Loucy (cell line): ENCODE results near the gene AGAP1.

Experiments
- H2AFZ ChIP-seq: fragments of 200-600 bp; sonication (generic); 2 replicates; pipeline ENCODE4 v1.6.0; 2016; ENCODE audit warnings: antibody characterized with exemption, mild to moderate bottlenecking, low read length, moderate library complexity
- H3F3A ChIP-seq: fragments of 200-600 bp; 2 replicates; pipeline ENCODE4 v1.6.0; 2016; ENCODE audit warnings: antibody characterized with exemption, low read depth, mild to moderate bottlenecking
- H3K27me3 ChIP-seq: fragments of 200-600 bp; sonication (generic); 2 replicates; pipeline ENCODE4 v1.6.1; 2014; ENCODE audit warnings: low read length, mild to moderate bottlenecking; ENCODE audit not compliant: insufficient read depth, poor library complexity, severe bottlenecking
- H3K36me3 ChIP-seq: fragments of 200-600 bp; sonication (generic); 2 replicates; pipeline ENCODE4 v1.6.1; 2016; ENCODE audit warnings: low read length; ENCODE audit not compliant: insufficient read depth
- H3K4me1 ChIP-seq: fragments of 200-600 bp; sonication (generic); 2 replicates; pipeline ENCODE4 v1.5.1; 2014; ENCODE audit warnings: low read length, mild to moderate bottlenecking; ENCODE audit not compliant: insufficient read depth, poor library complexity, severe bottlenecking
- H3K4me2 ChIP-seq: fragments of 200-600 bp; sonication (generic); 2 replicates; pipeline ENCODE4 v1.6.0; 2014; ENCODE audit warnings: antibody characterized with exemption, low read length, low read depth, mild to moderate bottlenecking; ENCODE audit not compliant: poor library complexity, severe bottlenecking
- H3K4me3 ChIP-seq: fragments of 200-600 bp; sonication (generic); 2 replicates; pipeline ENCODE4 v1.5.1; 2014; ENCODE audit warnings: low read length, mild to moderate bottlenecking, mixed read lengths; ENCODE audit not compliant: poor library complexity, severe bottlenecking
- H3K79me2 ChIP-seq: fragments of 200-600 bp; sonication (generic); 2 replicates; pipeline ENCODE4 v1.6.1; 2014; ENCODE audit warnings: low read length; ENCODE audit not compliant: insufficient read depth
- H3K9ac ChIP-seq: fragments of 200-600 bp; sonication (generic); 2 replicates; pipeline ENCODE4 v1.6.0; 2014; ENCODE audit warnings: mild to moderate bottlenecking, low read depth, low read length, moderate library complexity; ENCODE audit not compliant: poor library complexity, severe bottlenecking
- H3K9me2 ChIP-seq: fragments of 200-600 bp; sonication (generic); replicated peaks from 2 replicates; pipeline ENCODE4 v1.6.1; 2016; ENCODE audit warnings: low read depth, low read length, mixed read lengths
- H3K9me3 ChIP-seq: fragments of 200-600 bp; sonication (generic); 2 replicates; pipeline ENCODE4 v1.6.1; 2014; ENCODE audit warnings: mild to moderate bottlenecking, antibody characterized with exemption, low read length, low read depth; ENCODE audit not compliant: insufficient read depth
- H4K20me1 ChIP-seq: fragments of 200-600 bp; sonication (generic); 2 replicates; pipeline ENCODE4 v1.6.0; 2014; ENCODE audit warnings: antibody characterized with exemption, low read length, mild to moderate bottlenecking; ENCODE audit not compliant: insufficient read depth, poor library complexity, severe bottlenecking
- EZH2phosphoT487 ChIP-seq: fragments of 200-600 bp; IDR thresholded peaks from 2 replicates; pipeline ENCODE4 v1.6.1; 2018; ENCODE audit warnings: antibody characterized with exemption, mild to moderate bottlenecking, moderate library complexity, borderline replicate concordance
- TF ChIP-seq, protein P1 (sequence below): fragments of 200-600 bp; sonication (generic); conservative IDR thresholded peaks from 2 replicates; pipeline ENCODE4 v1.5.1; 2014; ENCODE audit warnings: mild to moderate bottlenecking, antibody characterized with exemption, low read length

AGAP1 gene

DNA sequence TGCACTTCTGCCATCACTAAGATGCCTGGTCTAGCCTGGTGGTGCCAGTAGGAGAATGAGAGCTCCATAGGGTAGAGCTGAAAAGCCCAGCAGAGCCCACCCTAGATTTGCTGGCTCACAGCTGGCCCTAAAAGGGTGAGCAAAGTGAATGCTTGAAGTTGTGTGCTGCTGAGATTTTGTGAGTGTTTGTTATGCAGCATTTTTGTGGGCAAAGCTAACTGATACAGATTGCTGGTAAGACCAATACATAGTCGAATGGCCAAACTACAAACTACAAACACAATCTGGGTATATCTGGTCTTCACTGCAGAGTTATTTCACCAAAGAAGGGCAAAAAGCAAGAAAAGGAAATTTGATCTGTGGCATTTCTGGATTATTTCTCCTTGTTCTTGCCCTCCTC is 7.1 kb upstream of the AGAP1 start:
- H3K36me3 ChIP-seq = no peaks in the 10 kb centered on the region
- no peaks in the 10 kb centered on the region for H3K79me2 ChIP-seq
- TF ChIP-seq, protein P1, sequence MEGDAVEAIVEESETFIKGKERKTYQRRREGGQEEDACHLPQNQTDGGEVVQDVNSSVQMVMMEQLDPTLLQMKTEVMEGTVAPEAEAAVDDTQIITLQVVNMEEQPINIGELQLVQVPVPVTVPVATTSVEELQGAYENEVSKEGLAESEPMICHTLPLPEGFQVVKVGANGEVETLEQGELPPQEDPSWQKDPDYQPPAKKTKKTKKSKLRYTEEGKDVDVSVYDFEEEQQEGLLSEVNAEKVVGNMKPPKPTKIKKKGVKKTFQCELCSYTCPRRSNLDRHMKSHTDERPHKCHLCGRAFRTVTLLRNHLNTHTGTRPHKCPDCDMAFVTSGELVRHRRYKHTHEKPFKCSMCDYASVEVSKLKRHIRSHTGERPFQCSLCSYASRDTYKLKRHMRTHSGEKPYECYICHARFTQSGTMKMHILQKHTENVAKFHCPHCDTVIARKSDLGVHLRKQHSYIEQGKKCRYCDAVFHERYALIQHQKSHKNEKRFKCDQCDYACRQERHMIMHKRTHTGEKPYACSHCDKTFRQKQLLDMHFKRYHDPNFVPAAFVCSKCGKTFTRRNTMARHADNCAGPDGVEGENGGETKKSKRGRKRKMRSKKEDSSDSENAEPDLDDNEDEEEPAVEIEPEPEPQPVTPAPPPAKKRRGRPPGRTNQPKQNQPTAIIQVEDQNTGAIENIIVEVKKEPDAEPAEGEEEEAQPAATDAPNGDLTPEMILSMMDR = no peak
- no peak for TF ChIP-seq EZH2phosphoT487
- H3K4me2 ChIP-seq = no peak overlapping the region
- no peaks in the 10 kb centered on the region for H3K27me3 ChIP-seq
- H3K9me3 ChIP-seq = no peaks in the 10 kb centered on the region; the same call in 1 of the 2 replicates
- no peaks in the 10 kb centered on the region for H3F3A ChIP-seq
- no peak overlapping the region for H3K4me3 ChIP-seq
- H3K9me2 ChIP-seq = no peaks in the 10 kb centered on the region
- no peaks in the 10 kb centered on the region for H3K4me1 ChIP-seq
- no peaks in the 10 kb centered on the region for H4K20me1 ChIP-seq
- no peak overlapping the region for H3K9ac ChIP-seq
- no peak overlapping the region for H2AFZ ChIP-seq

DNA sequence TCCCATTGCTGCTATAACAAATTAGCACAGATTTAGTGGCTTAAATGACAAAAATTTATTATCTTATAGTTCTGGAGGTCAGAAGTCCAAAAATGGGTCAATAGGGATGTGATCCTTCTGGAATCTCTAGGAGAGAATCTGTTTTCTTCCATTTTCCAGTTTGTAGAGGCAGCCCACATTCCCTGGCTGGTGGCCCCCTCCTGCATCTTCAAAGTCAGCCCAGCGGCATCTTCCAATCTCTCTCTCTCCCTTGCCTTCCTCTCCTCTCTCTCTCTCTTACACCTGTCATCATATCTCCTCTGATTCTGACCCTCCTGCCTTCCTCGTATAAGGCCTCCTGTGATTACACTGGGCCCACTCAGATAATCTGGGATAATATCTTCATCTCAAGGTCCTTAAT is 3.9 kb upstream of the AGAP1 start:
- no peaks in the 10 kb centered on the region for H3K79me2 ChIP-seq
- H3K36me3 ChIP-seq = no peaks in the 10 kb centered on the region
- H3K9ac ChIP-seq = no peak overlapping the region
- H3K4me3 ChIP-seq = no peak overlapping the region
- H3F3A ChIP-seq = no peaks in the 10 kb centered on the region
- H3K9me2 ChIP-seq = no peaks in the 10 kb centered on the region
- peaks cover 5% of the 10 kb centered on the region; the same call in 1 of the 2 replicates for H3K9me3 ChIP-seq
- no peak overlapping the region for H2AFZ ChIP-seq
- TF ChIP-seq, protein P1 = no peak
- TF ChIP-seq EZH2phosphoT487 = no peak
- H3K4me2 ChIP-seq = no peak overlapping the region
- H3K4me1 ChIP-seq = no peaks in the 10 kb centered on the region
- no peaks in the 10 kb centered on the region for H3K27me3 ChIP-seq
- no peaks in the 10 kb centered on the region for H4K20me1 ChIP-seq

DNA sequence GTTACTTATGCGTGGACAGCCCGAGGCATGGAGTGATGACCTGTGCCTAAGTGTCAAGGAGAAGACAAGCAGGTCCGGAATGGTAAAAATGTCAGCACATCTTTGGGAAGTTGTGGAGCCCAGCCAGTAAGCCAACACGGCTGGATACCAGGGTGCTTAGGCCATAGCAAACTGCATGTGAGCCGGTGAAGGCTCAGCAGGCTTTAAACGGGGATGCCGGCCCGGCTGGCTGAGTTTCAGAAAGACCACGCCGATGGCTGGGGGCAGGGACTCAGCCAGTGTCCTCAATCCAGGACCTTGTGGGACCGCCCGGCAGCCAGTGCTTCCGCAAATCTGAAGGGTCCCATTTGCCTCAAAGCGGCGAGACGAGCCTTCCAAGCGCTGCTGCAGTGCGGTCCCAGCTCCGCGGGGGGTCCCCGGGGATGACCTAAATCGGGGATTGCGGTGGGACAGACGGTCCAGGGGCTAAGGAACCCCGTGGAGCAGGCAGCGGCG is 946 bp upstream of the AGAP1 start:
- Histone ChIP-seq H3K9me2 (no peaks in the 10 kb centered on the region), H3K4me3 (no peak overlapping the region), H3K9ac (no peak overlapping the region), H3K36me3 (no peaks in the 10 kb centered on the region), H4K20me1 (no peaks in the 10 kb centered on the region), H2AFZ (no peak overlapping the region), H3K4me2 (no peak overlapping the region), H3K79me2 (no peaks in the 10 kb centered on the region), H3K4me1 (no peaks in the 10 kb centered on the region), H3F3A (no peaks in the 10 kb centered on the region), H3K9me3 (peaks cover 5% of the 10 kb centered on the region; the same call in 1 of the 2 replicates), H3K27me3 (no peaks in the 10 kb centered on the region)
- TF ChIP-seq, protein P1 = no peak
- no peak for TF ChIP-seq EZH2phosphoT487
